Right lobe of liver (tissue), 4 donors: ENCODE results near the gene PTH.

Experiments
- CTCF ChIP-seq, 4 donors: fragments of 200-600 bp in 3 of 4; fragments of 450-650 bp in 1 of 4; IDR thresholded peaks; one replicate each; pipeline versions ENCODE4 v1.5.1 to v1.8.0; 2016 to 2022; ENCODE audit warnings: antibody characterized with exemption in 4 of 4, mild to moderate bottlenecking in 2 of 4
- POLR2A ChIP-seq: fragments of 450-650 bp; IDR thresholded peaks from one replicate; pipeline ENCODE4 v1.6.1; 2017; ENCODE audit warnings: antibody characterized with exemption, mild to moderate bottlenecking
- donor health status: DM: no; HTN: no; CAD: no.
- donor health status: DM: no; HTN: no; CAD: no.
- donor health status: DM: no; HTN: yes; CAD: no.

- TF ChIP-seq CTCF (IDR thresholded peaks at IDR 0.05), result no peak
- TF ChIP-seq POLR2A, result no peak
These were observed 6.7 kb upstream of the PTH start for GRCh38 chr11:13502492-13502891.
